Gastrocnemius medialis (tissue), 4 donors: Measurements from ENCODE around the gene FMNL3. TPM values are rescaled to one million over a fixed set of nuclear protein-coding genes. Genes with fewer than 3 reads are reported as not detected.

Experiments used
- ATAC-seq, 2 donors: fragments of 150-250 bp; one replicate each; pipeline ENCODE4 v1.9.1; 2016
- DNase-seq, 2 donors: peaks; one replicate each; pipeline ENCODE4 v3.0.0-alpha.2; 2019
- H3K27ac ChIP-seq, 4 donors: fragments of 200-600 bp; sonication (generic); 1 replicate in 1 of 4; 2 replicates in 3 of 4; pipeline ENCODE4 v1.5.1; 2016 to 2018; ENCODE audit warnings: mild to moderate bottlenecking in 2 of 4, moderate library complexity in 1 of 4
- H3K27me3 ChIP-seq, 3 donors: fragments of 200-600 bp; sonication (generic) in 2 of 3; 1 replicate in 1 of 3; 2 replicates in 2 of 3; pipeline versions ENCODE4 v1.5.1 to v1.6.0; 2016 to 2019; ENCODE audit warnings: mild to moderate bottlenecking in 1 of 3, moderate library complexity in 1 of 3
- H3K36me3 ChIP-seq, 2 donors: fragments of 200-600 bp; sonication (generic) in 1 of 2; one replicate each; pipeline ENCODE4 v1.5.1; 2017 to 2018
- H3K4me1 ChIP-seq, 2 donors: fragments of 200-600 bp; sonication (generic) in 1 of 2; one replicate each; pipeline ENCODE4 v1.5.1; 2016 to 2017; ENCODE audit warnings: mild to moderate bottlenecking in 2 of 2
- H3K4me3 ChIP-seq, 4 donors: fragments of 200-600 bp; sonication (generic) in 3 of 4; 1 replicate in 1 of 4; 2 replicates in 3 of 4; pipeline ENCODE4 v1.5.1; 2016 to 2019; ENCODE audit warnings: mild to moderate bottlenecking in 2 of 4
- H3K9me3 ChIP-seq, 3 donors: fragments of 200-600 bp; sonication (generic) in 2 of 3; 1 replicate in 1 of 3; 2 replicates in 2 of 3; pipeline ENCODE4 v1.5.1; 2016 to 2019
- CTCF ChIP-seq, 5 experiments: fragments of 450-650 bp in 3 of 5; fragments of 200-600 bp in 2 of 5; sonication (generic) in 2 of 5; IDR thresholded peaks in 4 of 5; conservative IDR thresholded peaks in 1 of 5; 1 replicate in 4 of 5; 2 replicates in 1 of 5; pipeline ENCODE4 v1.5.1; 2016 to 2019; ENCODE audit warnings: antibody characterized with exemption in 5 of 5, mild to moderate bottlenecking in 3 of 5, moderate library complexity in 3 of 5
- POLR2A ChIP-seq, 2 donors: fragments of 450-650 bp; IDR thresholded peaks; one replicate each; pipeline ENCODE4 v1.6.1; 2017; ENCODE audit warnings: antibody characterized with exemption in 2 of 2, mild to moderate bottlenecking in 2 of 2, moderate library complexity in 2 of 2
- in situ Hi-C, 4 donors: fragments of 200-750 bp; cut with MboI; loops; one replicate each; pipeline versions ENCODE4 v1.15.0 to v1.8.0; 2017; ENCODE audit warnings: low sequenced_read_pairs in 4 of 4
- intact Hi-C: fragments of 100-400 bp; cut with DNase I; formaldehyde crosslinking; loops from one replicate; pipeline ENCODE4 v1.15.1; 2023; ENCODE audit warnings: low total_unique reads
- total RNA-seq, 4 donors: library from RNA; depleted of rRNA; stranded (reverse); fragments of >200 nt; gene quantifications; one replicate each; pipeline versions ENCODE4 v1.1.0 to v1.2.3, GENCODE V29; 2016

The FMNL3 gene
- total RNA-seq, 4 donors from 2014 or later = 2.0 to 5.5 (median 4.9) TPM

- Histone ChIP-seq H3K9me3 (no peaks in the 10 kb centered on the region), H3K27ac (peak overlapping the region in 3 of 4 donors; percentile 27 to 58 (median 39)), H3K4me3 (no peak overlapping the region), H3K36me3 (peaks cover 0 to 9% of the 10 kb centered on the region in 2 donors), H3K27me3 (no peaks in the 10 kb centered on the region), H3K4me1 (peaks cover 0 to 3% of the 10 kb centered on the region in 2 donors)
- in situ Hi-C loops = no loop called here
- no peak for DNase-seq
- TF ChIP-seq CTCF (IDR thresholded peaks at IDR 0.05 in 4 of 5, conservative IDR thresholded peaks at IDR 0.05 in 1 of 5) (no peak), POLR2A (IDR thresholded peaks at IDR 0.05) (no peak)
- intact Hi-C loops = no loop called here
- ATAC-seq = no peak
Measured at GRCh38 chr12:49655595-49656236, 51.5 kb downstream of the FMNL3 start.

GRCh38 chr12:49654715-49655114 is 52.5 kb downstream of the FMNL3 start:
- Histone ChIP-seq H3K36me3 (peaks cover 0 to 15% of the 10 kb centered on the region in 2 donors), H3K27me3 (no peaks in the 10 kb centered on the region), H3K4me3 (no peak overlapping the region), H3K4me1 (peaks cover 0 to 3% of the 10 kb centered on the region in 2 donors), H3K27ac (peak overlapping the region in 2 of 4 donors; percentile 27 to 39), H3K9me3 (no peaks in the 10 kb centered on the region)
- ATAC-seq = no peak
- intact Hi-C loops (no loop called here), in situ Hi-C loops (no loop called here)
- no peak for TF ChIP-seq POLR2A (IDR thresholded peaks at IDR 0.05)
- no peak for TF ChIP-seq CTCF (IDR thresholded peaks at IDR 0.05 in 4 of 5, conservative IDR thresholded peaks at IDR 0.05 in 1 of 5)
- no peak for DNase-seq

- no peak overlapping the region for H3K27ac ChIP-seq
- TF ChIP-seq POLR2A (IDR thresholded peaks at IDR 0.05) (no peak), CTCF (IDR thresholded peaks at IDR 0.05 in 4 of 5, conservative IDR thresholded peaks at IDR 0.05 in 1 of 5) (no peak)
- intact Hi-C loops (no loop called here), in situ Hi-C loops (no loop called here)
- DNase-seq (peak in 1 of 2 donors; percentile 3), ATAC-seq (no peak)
- no peaks in the 10 kb centered on the region for H3K27me3 ChIP-seq
- peaks cover 4 to 14% of the 10 kb centered on the region in 2 donors for H3K4me1 ChIP-seq
- H3K4me3 ChIP-seq = no peak overlapping the region
- H3K36me3 ChIP-seq = peaks cover 0 to 19% of the 10 kb centered on the region in 2 donors
- H3K9me3 ChIP-seq = no peaks in the 10 kb centered on the region
Measured at GRCh38 chr12:49652921-49653520, 54.2 kb downstream of the FMNL3 start.

GRCh38 chr12:49651855-49652254 is 55.4 kb downstream of the FMNL3 start:
- ATAC-seq (no peak), DNase-seq (no peak)
- H3K4me1 ChIP-seq = peaks cover 15 to 16% of the 10 kb centered on the region in 2 donors
- no peak overlapping the region for H3K4me3 ChIP-seq
- no peak overlapping the region for H3K27ac ChIP-seq
- peaks cover 0 to 15% of the 10 kb centered on the region in 2 donors for H3K36me3 ChIP-seq
- TF ChIP-seq CTCF (IDR thresholded peaks at IDR 0.05 in 4 of 5, conservative IDR thresholded peaks at IDR 0.05 in 1 of 5) (no peak), POLR2A (IDR thresholded peaks at IDR 0.05) (no peak)
- intact Hi-C loops (no loop called here), in situ Hi-C loops (no loop called here)
- H3K9me3 ChIP-seq = no peaks in the 10 kb centered on the region
- H3K27me3 ChIP-seq = no peaks in the 10 kb centered on the region
